Upper lobe of left lung (tissue), 6 donors: Measurements from ENCODE around the gene TXN. TPM values are rescaled to one million over a fixed set of nuclear protein-coding genes. Genes with fewer than 3 reads are reported as not detected.

Experiments
- ATAC-seq, 2 donors: fragments of 200-7000 bp; cut with Tn5 transposase; one replicate each; pipeline ENCODE4 v1.9.1; 2022; ENCODE audit warnings: mild to moderate bottlenecking in 2 of 2, moderate library complexity in 2 of 2; ENCODE audit not compliant: low FRiP score in 2 of 2
- DNase-seq, 2 donors: peaks; one replicate each; pipeline ENCODE4 v3.0.0-alpha.2; 2019 to 2020
- H3K27ac ChIP-seq, 4 donors: fragments of 200-600 bp; sonication (generic); one replicate each; pipeline ENCODE4 v1.5.1; 2016 to 2019
- H3K27me3 ChIP-seq, 4 donors: fragments of 200-600 bp; sonication (generic); one replicate each; pipeline ENCODE4 v1.5.1; 2017 to 2019
- H3K36me3 ChIP-seq, 4 donors: fragments of 200-600 bp; sonication (generic); one replicate each; pipeline ENCODE4 v1.5.1; 2016 to 2019
- H3K4me1 ChIP-seq, 4 donors: fragments of 200-600 bp; sonication (generic); one replicate each; pipeline ENCODE4 v1.5.1; 2018 to 2019
- H3K4me3 ChIP-seq, 4 donors: fragments of 200-600 bp; sonication (generic); one replicate each; pipeline ENCODE4 v1.5.1; 2017 to 2019; ENCODE audit warnings: mild to moderate bottlenecking in 2 of 4, moderate library complexity in 1 of 4
- H3K9me3 ChIP-seq, 4 donors: fragments of 200-600 bp; sonication (generic); one replicate each; pipeline ENCODE4 v1.5.1; 2018 to 2019
- CTCF ChIP-seq, 6 experiments: fragments of 450-650 bp in 4 of 6; fragments of 200-600 bp in 2 of 6; sonication (generic) in 2 of 6; IDR thresholded peaks; one replicate each; pipeline ENCODE4 v1.5.1; 2016 to 2019; ENCODE audit warnings: antibody characterized with exemption in 6 of 6
- EP300 ChIP-seq, 4 donors: sonication (generic); formaldehyde crosslinking; IDR thresholded peaks; one replicate each; pipeline ENCODE4 v1.5.1; 2017; ENCODE audit warnings: antibody characterized with exemption in 4 of 4, control low read depth in 2 of 4
- POLR2A ChIP-seq, 4 donors: fragments of 450-650 bp; IDR thresholded peaks; one replicate each; pipeline ENCODE4 v1.5.1; 2016 to 2017; ENCODE audit warnings: antibody characterized with exemption in 4 of 4, mild to moderate bottlenecking in 2 of 4
- POLR2AphosphoS5 ChIP-seq, 2 donors: sonication (generic); formaldehyde crosslinking; IDR thresholded peaks; one replicate each; pipeline ENCODE4 v1.5.1; 2017; ENCODE audit warnings: antibody characterized with exemption in 2 of 2
- WGBS, 2 donors: methylation state at CpG; one replicate each; pipeline ENCODE4 v1.1.5; 2017 to 2018; 5-methylcytosine and 5-hydroxymethylcytosine counted together
- total RNA-seq, 6 donors: library from RNA; depleted of rRNA in 4 of 6; stranded (reverse); fragments of >200 nt in 4 of 6; gene quantifications; one replicate each; pipeline versions ENCODE4 v1.1.0 to v1.2.1, GENCODE V29; 2016 to 2021
- donor health status: DM: no; HTN: no; CAD: no; lungs with moderate emphysema.
- donor health status: DM: no; HTN: yes; CAD: no; lungs with severe emphysema.

TXN gene
- total RNA-seq, 6 donors from 2014 or later: 27.2 to 179 (median 165) TPM

GRCh38 chr9:110266795-110267194 is 10.5 kb upstream of the TXN start:
- Histone ChIP-seq H3K36me3 (no peaks in the 10 kb centered on the region), H3K9me3 (no peaks in the 10 kb centered on the region), H3K4me3 (no peak overlapping the region), H3K4me1 (no peaks in the 10 kb centered on the region), H3K27me3 (no peaks in the 10 kb centered on the region), H3K27ac (no peak overlapping the region)
- no peak for DNase-seq
- no peak for ATAC-seq
- TF ChIP-seq EP300 (IDR thresholded peaks at IDR 0.05) (no peak), CTCF (IDR thresholded peaks at IDR 0.05) (no peak), POLR2A (IDR thresholded peaks at IDR 0.05) (no peak), POLR2AphosphoS5 (IDR thresholded peaks at IDR 0.05) (no peak)
- WGBS, 2 donors: 0 to 97% methylated on average over 1 of the region's 1 CpG

GRCh38 chr9:110261632-110262031 is 5.3 kb upstream of the TXN start:
- ATAC-seq (no peak), DNase-seq (no peak)
- Histone ChIP-seq H3K27ac (no peak overlapping the region), H3K4me3 (no peak overlapping the region), H3K9me3 (no peaks in the 10 kb centered on the region), H3K36me3 (no peaks in the 10 kb centered on the region), H3K4me1 (peaks cover 11 to 16% (median 14%) of the 10 kb centered on the region in 4 donors), H3K27me3 (no peaks in the 10 kb centered on the region)
- 67 to 72% methylated on average over 5 of the region's 5 CpGs for WGBS, 2 donors
- TF ChIP-seq CTCF (IDR thresholded peaks at IDR 0.05) (no peak), POLR2A (IDR thresholded peaks at IDR 0.05) (no peak), EP300 (IDR thresholded peaks at IDR 0.05) (no peak), POLR2AphosphoS5 (IDR thresholded peaks at IDR 0.05) (no peak)

- Histone ChIP-seq H3K4me3 (no peak overlapping the region), H3K27me3 (no peaks in the 10 kb centered on the region), H3K36me3 (no peaks in the 10 kb centered on the region), H3K4me1 (peaks cover 11 to 16% (median 14%) of the 10 kb centered on the region in 4 donors), H3K27ac (no peak overlapping the region), H3K9me3 (no peaks in the 10 kb centered on the region)
- no peak for TF ChIP-seq CTCF (IDR thresholded peaks at IDR 0.05)
- no peak for TF ChIP-seq EP300 (IDR thresholded peaks at IDR 0.05)
- TF ChIP-seq POLR2A (IDR thresholded peaks at IDR 0.05): no peak
- TF ChIP-seq POLR2AphosphoS5 (IDR thresholded peaks at IDR 0.05): no peak
- DNase-seq: no peak
- 28 to 38% methylated on average over 4 of the region's 4 CpGs for WGBS, 2 donors
- ATAC-seq: no peak
These were observed 4.6 kb upstream of the TXN start for GRCh38 chr9:110260911-110261310.

- H3K36me3 ChIP-seq: no peaks in the 10 kb centered on the region
- no peaks in the 10 kb centered on the region for H3K27me3 ChIP-seq
- H3K4me1 ChIP-seq: peaks cover 16 to 22% (median 18%) of the 10 kb centered on the region in 4 donors
- ATAC-seq: no peak
- WGBS, 2 donors: 76 to 83% methylated on average over 2 of the region's 2 CpGs
- TF ChIP-seq POLR2A (IDR thresholded peaks at IDR 0.05) (no peak), CTCF (IDR thresholded peaks at IDR 0.05) (no peak), POLR2AphosphoS5 (IDR thresholded peaks at IDR 0.05) (no peak), EP300 (IDR thresholded peaks at IDR 0.05) (no peak)
- H3K9me3 ChIP-seq: no peaks in the 10 kb centered on the region
- H3K27ac ChIP-seq: no peak overlapping the region
- DNase-seq: no peak
- no peak overlapping the region for H3K4me3 ChIP-seq
These were observed 3.3 kb upstream of the TXN start for GRCh38 chr9:110259566-110259965.

- no peak for TF ChIP-seq CTCF (IDR thresholded peaks at IDR 0.05)
- TF ChIP-seq POLR2AphosphoS5 (IDR thresholded peaks at IDR 0.05): no peak
- no peak for TF ChIP-seq POLR2A (IDR thresholded peaks at IDR 0.05)
- no peak for TF ChIP-seq EP300 (IDR thresholded peaks at IDR 0.05)
- Histone ChIP-seq H3K9me3 (no peaks in the 10 kb centered on the region), H3K4me3 (no peak overlapping the region), H3K27me3 (no peaks in the 10 kb centered on the region), H3K36me3 (no peaks in the 10 kb centered on the region), H3K27ac (peak overlapping the region in 1 of 4 donors; percentile 97), H3K4me1 (peaks cover 22 to 31% (median 24%) of the 10 kb centered on the region in 4 donors)
- DNase-seq (no peak), ATAC-seq (no peak)
- 89 to 90% methylated on average over 3 of the region's 3 CpGs for WGBS, 2 donors
These were observed 2.4 kb upstream of the TXN start for GRCh38 chr9:110258690-110259091.
